Ovary (tissue), 3 donors: ENCODE data around the gene TTC29.

ENCODE experiments used
- CTCF ChIP-seq, 3 donors: fragments of 450-650 bp in 2 of 3; fragments of 200-600 bp in 1 of 3; IDR thresholded peaks; one replicate each; pipeline versions ENCODE4 v1.5.1 to v1.8.0; 2016 to 2022; ENCODE audit warnings: antibody characterized with exemption in 3 of 3, mild to moderate bottlenecking in 1 of 3
- EP300 ChIP-seq: sonication (generic); formaldehyde crosslinking; IDR thresholded peaks from one replicate; pipeline ENCODE4 v1.6.1; 2017; ENCODE audit warnings: antibody characterized with exemption
- donor health status: DM: no; HTN: no; CAD: no.

GRCh38 chr4:146814750-146815149, 130.9 kb downstream of the TTC29 start:
- TF ChIP-seq EP300, result no peak
- TF ChIP-seq CTCF (IDR thresholded peaks at IDR 0.05), result no peak
